Body of pancreas (tissue), 4 donors: Measurements from ENCODE around the gene RAB11FIP3.

Source experiments
- POLR2A ChIP-seq, 3 donors: fragments of 450-650 bp; IDR thresholded peaks; one replicate each; pipeline ENCODE4 v1.6.1; 2016; ENCODE audit warnings: antibody characterized with exemption in 3 of 3, mild to moderate bottlenecking in 2 of 3
- TF ChIP-seq, protein P1 (sequence below), 7 experiments: fragments of 450-650 bp in 4 of 7; fragments of 200-600 bp in 3 of 7; sonication (generic) in 3 of 7; IDR thresholded peaks; one replicate each; pipeline ENCODE4 v1.5.1; 2016 to 2019; ENCODE audit warnings: antibody characterized with exemption in 7 of 7

GRCh38 chr16:379961-380761 lies 45.3 kb upstream of the RAB11FIP3 start:
- TF ChIP-seq, protein P1, sequence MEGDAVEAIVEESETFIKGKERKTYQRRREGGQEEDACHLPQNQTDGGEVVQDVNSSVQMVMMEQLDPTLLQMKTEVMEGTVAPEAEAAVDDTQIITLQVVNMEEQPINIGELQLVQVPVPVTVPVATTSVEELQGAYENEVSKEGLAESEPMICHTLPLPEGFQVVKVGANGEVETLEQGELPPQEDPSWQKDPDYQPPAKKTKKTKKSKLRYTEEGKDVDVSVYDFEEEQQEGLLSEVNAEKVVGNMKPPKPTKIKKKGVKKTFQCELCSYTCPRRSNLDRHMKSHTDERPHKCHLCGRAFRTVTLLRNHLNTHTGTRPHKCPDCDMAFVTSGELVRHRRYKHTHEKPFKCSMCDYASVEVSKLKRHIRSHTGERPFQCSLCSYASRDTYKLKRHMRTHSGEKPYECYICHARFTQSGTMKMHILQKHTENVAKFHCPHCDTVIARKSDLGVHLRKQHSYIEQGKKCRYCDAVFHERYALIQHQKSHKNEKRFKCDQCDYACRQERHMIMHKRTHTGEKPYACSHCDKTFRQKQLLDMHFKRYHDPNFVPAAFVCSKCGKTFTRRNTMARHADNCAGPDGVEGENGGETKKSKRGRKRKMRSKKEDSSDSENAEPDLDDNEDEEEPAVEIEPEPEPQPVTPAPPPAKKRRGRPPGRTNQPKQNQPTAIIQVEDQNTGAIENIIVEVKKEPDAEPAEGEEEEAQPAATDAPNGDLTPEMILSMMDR (IDR thresholded peaks at IDR 0.05): no peak
- no peak for TF ChIP-seq POLR2A (IDR thresholded peaks at IDR 0.05)
